ENCODE data around the gene TMEM238L. TPM values are rescaled to one million over a fixed set of nuclear protein-coding genes. Genes with fewer than 3 reads are reported as not detected.

Gene TMEM238L
- total RNA-seq, 1 donor from 2014 or later: not detected

DNA sequence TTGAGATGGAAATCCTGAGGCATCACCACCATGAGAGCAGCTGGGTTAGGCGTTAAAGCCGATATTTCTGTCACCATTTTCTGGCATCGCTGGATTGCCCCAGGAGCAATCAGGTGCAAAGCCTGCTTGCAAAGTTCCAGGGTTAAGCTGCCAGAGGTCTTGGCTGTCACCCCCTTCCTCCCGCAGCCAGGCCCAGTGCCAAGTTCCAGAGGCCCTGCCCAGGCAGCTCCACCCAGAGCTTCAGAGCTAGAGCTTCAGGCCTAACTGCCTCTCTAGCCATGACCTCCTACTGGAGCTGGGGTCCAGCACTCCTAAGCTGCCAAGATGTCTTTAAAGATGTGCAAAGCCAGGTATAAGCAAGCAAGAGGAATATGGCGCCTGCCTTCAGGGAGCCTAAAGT lies 8.8 kb upstream of the TMEM238L start:
- H3K36me3 ChIP-seq: no peaks in the 10 kb centered on the region
- TF ChIP-seq, protein P1, sequence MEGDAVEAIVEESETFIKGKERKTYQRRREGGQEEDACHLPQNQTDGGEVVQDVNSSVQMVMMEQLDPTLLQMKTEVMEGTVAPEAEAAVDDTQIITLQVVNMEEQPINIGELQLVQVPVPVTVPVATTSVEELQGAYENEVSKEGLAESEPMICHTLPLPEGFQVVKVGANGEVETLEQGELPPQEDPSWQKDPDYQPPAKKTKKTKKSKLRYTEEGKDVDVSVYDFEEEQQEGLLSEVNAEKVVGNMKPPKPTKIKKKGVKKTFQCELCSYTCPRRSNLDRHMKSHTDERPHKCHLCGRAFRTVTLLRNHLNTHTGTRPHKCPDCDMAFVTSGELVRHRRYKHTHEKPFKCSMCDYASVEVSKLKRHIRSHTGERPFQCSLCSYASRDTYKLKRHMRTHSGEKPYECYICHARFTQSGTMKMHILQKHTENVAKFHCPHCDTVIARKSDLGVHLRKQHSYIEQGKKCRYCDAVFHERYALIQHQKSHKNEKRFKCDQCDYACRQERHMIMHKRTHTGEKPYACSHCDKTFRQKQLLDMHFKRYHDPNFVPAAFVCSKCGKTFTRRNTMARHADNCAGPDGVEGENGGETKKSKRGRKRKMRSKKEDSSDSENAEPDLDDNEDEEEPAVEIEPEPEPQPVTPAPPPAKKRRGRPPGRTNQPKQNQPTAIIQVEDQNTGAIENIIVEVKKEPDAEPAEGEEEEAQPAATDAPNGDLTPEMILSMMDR (IDR thresholded peaks at IDR 0.05): no peak
- no peaks in the 10 kb centered on the region for H3K9me3 ChIP-seq
- no peaks in the 10 kb centered on the region for H3K4me1 ChIP-seq
- DNase-seq (ENCODE audit: low spot score in 2 of 2): no peak
- H3K27ac ChIP-seq: no peak overlapping the region
- no peaks in the 10 kb centered on the region for H3K27me3 ChIP-seq
- H3K4me3 ChIP-seq: no peak overlapping the region
- intact Hi-C loops (cut with DNase I): no loop called here

- Histone ChIP-seq H3K27ac (no peak overlapping the region), H3K27me3 (no peaks in the 10 kb centered on the region), H3K4me1 (no peaks in the 10 kb centered on the region), H3K36me3 (no peaks in the 10 kb centered on the region), H3K4me3 (no peak overlapping the region), H3K9me3 (no peaks in the 10 kb centered on the region)
- TF ChIP-seq, protein P1 (IDR thresholded peaks at IDR 0.05): no peak
- intact Hi-C loops (cut with DNase I): no loop called here
- no peak for DNase-seq (ENCODE audit: low spot score in 2 of 2)
Measured at GRCh38 chr17:10809605-10810004, 5.7 kb upstream of the TMEM238L start.

DNA sequence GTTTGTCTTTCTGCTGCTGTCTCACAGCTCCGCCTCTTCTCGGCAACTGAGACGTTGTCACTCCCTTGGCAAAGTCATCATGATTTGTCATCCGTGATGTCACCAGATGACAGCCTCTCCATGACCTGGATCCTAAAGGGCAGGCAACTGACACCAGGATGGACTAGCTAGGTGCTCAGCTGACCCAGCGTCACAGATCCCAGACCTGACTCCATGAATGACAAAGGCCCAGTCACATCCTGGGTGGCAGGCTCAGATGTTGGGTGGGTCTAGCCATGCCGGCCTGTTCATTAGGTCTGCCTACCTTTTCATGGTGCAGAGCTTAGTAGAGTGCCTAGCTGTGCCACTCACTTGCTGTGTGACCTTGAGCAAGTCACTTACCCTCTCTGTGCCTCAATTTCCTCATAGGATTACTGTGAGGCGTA lies 3.8 kb upstream of the TMEM238L start:
- H3K4me3 ChIP-seq: no peak overlapping the region
- no peak for DNase-seq (ENCODE audit: low spot score in 2 of 2)
- intact Hi-C loops (cut with DNase I): no loop called here
- no peaks in the 10 kb centered on the region for H3K9me3 ChIP-seq
- no peak overlapping the region for H3K27ac ChIP-seq
- no peaks in the 10 kb centered on the region for H3K36me3 ChIP-seq
- no peaks in the 10 kb centered on the region for H3K4me1 ChIP-seq
- no peaks in the 10 kb centered on the region for H3K27me3 ChIP-seq
- TF ChIP-seq, protein P1 (IDR thresholded peaks at IDR 0.05): no peak

DNA sequence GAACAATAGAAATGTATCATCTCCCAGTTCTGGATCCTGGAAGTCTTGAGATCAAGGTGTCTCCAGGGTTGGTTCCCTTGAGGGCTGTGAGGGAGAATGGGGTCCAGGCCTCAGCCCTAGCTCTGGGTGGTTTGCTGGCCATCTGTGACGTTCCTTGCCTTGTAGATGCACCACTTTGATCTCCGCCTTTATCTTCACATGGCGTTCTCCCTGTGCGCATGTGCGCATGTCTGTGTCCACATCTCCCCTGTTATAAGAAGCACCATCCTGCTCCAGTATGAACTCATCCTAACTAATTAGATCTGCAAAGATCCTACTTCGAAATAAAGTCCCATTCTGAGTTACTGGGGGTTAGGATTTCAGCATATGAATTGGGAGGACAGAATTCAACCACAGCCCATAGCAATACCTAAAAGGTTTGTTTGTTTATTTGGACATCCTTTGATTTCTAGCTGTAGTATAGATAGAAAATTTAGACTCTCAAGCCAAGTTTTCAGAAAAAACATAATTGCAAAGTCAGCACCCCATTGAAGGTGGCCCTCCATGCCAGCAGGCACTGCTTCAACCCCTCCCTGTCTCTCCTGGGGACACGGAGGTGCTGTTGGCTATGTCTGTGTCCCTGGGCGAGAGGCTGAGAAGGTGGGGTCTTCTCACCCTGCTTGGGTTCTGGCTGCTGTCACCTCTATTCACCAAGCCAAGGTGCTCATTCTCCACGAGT lies 2.8 kb upstream of the TMEM238L start:
- no peak for DNase-seq (ENCODE audit: low spot score in 2 of 2)
- TF ChIP-seq, protein P1 (IDR thresholded peaks at IDR 0.05): no peak
- Histone ChIP-seq H3K9me3 (no peaks in the 10 kb centered on the region), H3K4me1 (no peaks in the 10 kb centered on the region), H3K27me3 (no peaks in the 10 kb centered on the region), H3K36me3 (no peaks in the 10 kb centered on the region), H3K4me3 (no peak overlapping the region), H3K27ac (no peak overlapping the region)
- intact Hi-C loops (cut with DNase I): no loop called here

- no peak overlapping the region for H3K27ac ChIP-seq
- no peak for DNase-seq (ENCODE audit: low spot score in 2 of 2)
- H3K27me3 ChIP-seq: no peaks in the 10 kb centered on the region
- intact Hi-C loops (cut with DNase I): no loop called here
- no peaks in the 10 kb centered on the region for H3K9me3 ChIP-seq
- H3K4me3 ChIP-seq: no peak overlapping the region
- H3K4me1 ChIP-seq: no peaks in the 10 kb centered on the region
- no peaks in the 10 kb centered on the region for H3K36me3 ChIP-seq
- TF ChIP-seq, protein P1 (IDR thresholded peaks at IDR 0.05): no peak
Measured at GRCh38 chr17:10805911-10806310, 2.0 kb upstream of the TMEM238L start.

Data from ascending aorta (tissue), 2 donors.